NT2/D1 (cell line): ENCODE results near the gene SRBD1.

Experiments
- SUZ12 ChIP-seq: IDR thresholded peaks from 2 replicates; pipeline ENCODE4 v1.6.1; 2011; ENCODE audit not compliant: insufficient read length, insufficient read depth; ENCODE audit errors: extremely low read depth
- YY1 ChIP-seq: IDR thresholded peaks from 2 replicates; pipeline ENCODE4 v1.6.1; 2011; ENCODE audit not compliant: insufficient read length, insufficient read depth

GRCh38 chr2:45505138-45505537 is 105.9 kb downstream of the SRBD1 start:
- TF ChIP-seq SUZ12, result no peak
- no peak for TF ChIP-seq YY1
